IMR-90 (cell line): ENCODE measurements around the gene COIL. TPM values are rescaled to one million over a fixed set of nuclear protein-coding genes. Genes with fewer than 3 reads are reported as not detected.

Experiments
- ATAC-seq: fragments of 200-7000 bp; cut with Tn5 transposase; 2 replicates; pipeline ENCODE4 v1.9.1; 2020; ENCODE audit warnings: low read depth, mild to moderate bottlenecking, moderate library complexity
- BruUV-seq: library from RNA; stranded (reverse); fragments of 400-500 nt; replicated peaks from 2 replicates; lab custom pipeline; 2021; lab: Mats Ljungman, UMichigan
- CTCF ChIA-PET: fragments of 300-600 bp; formaldehyde crosslinking; extraction: SDS; loops from one replicate; lab custom pipeline; 2021; ENCODE audit warnings: antibody characterized with exemption; lab: Yijun Ruan, JAX
- POLR2A ChIA-PET: fragments of 300-600 bp; sonication (Branson Sonifier 250); formaldehyde crosslinking; loops from one replicate; lab custom pipeline; 2022; ENCODE audit warnings: antibody characterized with exemption; ENCODE audit not compliant: unreplicated experiment; lab: Charles Lee
- DNase-seq: peaks from one replicate; pipeline ENCODE4 v3.0.0; 2013
- H2AFZ ChIP-seq: replicated peaks from 2 replicates; pipeline ENCODE3; 2013; ENCODE audit warnings: low read length, mild to moderate bottlenecking; ENCODE audit not compliant: poor library complexity
- H2AK5ac ChIP-seq: 2 replicates; pipeline ENCODE4 v1.6.1; 2013; ENCODE audit warnings: low read depth, low read length, inconsistent platforms
- H2AK9ac ChIP-seq: replicated peaks from 2 replicates; pipeline ENCODE3; 2013; ENCODE audit warnings: mild to moderate bottlenecking, low read depth, low read length, moderate library complexity; ENCODE audit not compliant: poor library complexity
- H2BK120ac ChIP-seq: 2 replicates; pipeline ENCODE4 v1.6.1; 2013; ENCODE audit warnings: low read depth, low read length, inconsistent platforms
- H2BK15ac ChIP-seq: 3 replicates; pipeline ENCODE4 v1.6.1; 2013; ENCODE audit warnings: low read depth, low read length, inconsistent platforms
- H2BK20ac ChIP-seq: 2 replicates; pipeline ENCODE4 v1.6.1; 2013; ENCODE audit warnings: low read depth, mild to moderate bottlenecking, inconsistent platforms, low read length, moderate library complexity
- H2BK5ac ChIP-seq: 2 replicates; pipeline ENCODE4 v1.6.1; 2013; ENCODE audit warnings: mild to moderate bottlenecking, low read depth, low read length, inconsistent platforms; ENCODE audit not compliant: poor library complexity, severe bottlenecking
- H3K14ac ChIP-seq: replicated peaks from 2 replicates; pipeline ENCODE4 v1.6.1; 2013; ENCODE audit warnings: low read depth, low read length, inconsistent platforms
- H3K18ac ChIP-seq: 2 replicates; pipeline ENCODE4 v1.6.1; 2013; ENCODE audit warnings: low read depth, low read length, control low read depth
- H3K23ac ChIP-seq: 2 replicates; pipeline ENCODE4 v1.6.1; 2013; ENCODE audit warnings: low read depth, low read length, inconsistent platforms
- H3K27ac ChIP-seq: 2 replicates; pipeline ENCODE4 v1.5.1; 2013; ENCODE audit warnings: mild to moderate bottlenecking, control low read depth, low read length; ENCODE audit not compliant: insufficient read depth
- H3K27me3 ChIP-seq: 2 replicates; pipeline ENCODE4 v1.6.1; 2013; ENCODE audit warnings: low read length; ENCODE audit not compliant: control insufficient read depth, insufficient read depth
- H3K36me3 ChIP-seq: 2 replicates; pipeline ENCODE4 v1.6.1; 2013; ENCODE audit warnings: low read length, mixed read lengths; ENCODE audit not compliant: control insufficient read depth, insufficient read depth
- H3K4ac ChIP-seq: 2 replicates; pipeline ENCODE4 v1.6.1; 2013; ENCODE audit warnings: low read depth, low read length, inconsistent platforms
- H3K4me1 ChIP-seq: 2 replicates; pipeline ENCODE4 v1.6.1; 2013; ENCODE audit warnings: low read length, mixed read lengths; ENCODE audit not compliant: control insufficient read depth, insufficient read depth
- H3K4me2 ChIP-seq: 2 replicates; pipeline ENCODE4 v1.6.1; 2013; ENCODE audit warnings: low read depth, mild to moderate bottlenecking, control low read depth, low read length, moderate library complexity
- H3K4me3 ChIP-seq: 2 replicates; pipeline ENCODE4 v1.5.1; 2013; ENCODE audit warnings: low read depth, mild to moderate bottlenecking, control low read depth, low read length, moderate library complexity; ENCODE audit not compliant: insufficient read depth
- H3K56ac ChIP-seq: 2 replicates; pipeline ENCODE4 v1.6.1; 2013; ENCODE audit warnings: low read length, inconsistent platforms; ENCODE audit not compliant: insufficient read depth; ENCODE audit errors: extremely low read depth
- H3K79me1 ChIP-seq, 2 experiments: 2 replicates each; pipeline ENCODE4 v1.6.1; 2013; ENCODE audit warnings: low read length in 2 of 2, inconsistent platforms in 1 of 2, low read depth in 1 of 2
- H3K9ac ChIP-seq: 2 replicates; pipeline ENCODE4 v1.6.1; 2013; ENCODE audit warnings: low read depth, low read length, control low read depth
- H3K9me1 ChIP-seq: 2 replicates; pipeline ENCODE4 v1.6.1; 2013; ENCODE audit warnings: low read length, inconsistent platforms; ENCODE audit not compliant: insufficient read depth
- H3K9me3 ChIP-seq: 2 replicates; pipeline ENCODE4 v1.6.1; 2013; ENCODE audit warnings: low read length; ENCODE audit not compliant: control insufficient read depth, insufficient read depth
- H4K20me1 ChIP-seq: 2 replicates; pipeline ENCODE4 v1.6.1; 2013; ENCODE audit warnings: low read length, inconsistent platforms; ENCODE audit not compliant: insufficient read depth
- H4K5ac ChIP-seq: 2 replicates; pipeline ENCODE4 v1.6.1; 2013; ENCODE audit warnings: mild to moderate bottlenecking, low read depth, low read length, control low read depth
- H4K8ac ChIP-seq, 2 experiments: 2 replicates each; pipeline ENCODE4 v1.6.1; 2013; ENCODE audit warnings: low read depth in 2 of 2, low read length in 2 of 2, control low read depth in 1 of 2, inconsistent platforms in 1 of 2
- H4K91ac ChIP-seq: 2 replicates; pipeline ENCODE4 v1.6.1; 2013; ENCODE audit warnings: low read depth, low read length, inconsistent platforms; ENCODE audit not compliant: insufficient read depth
- BHLHE40 ChIP-seq: fragments of 150-350 bp; IDR thresholded peaks from 2 replicates; pipeline ENCODE4 v1.6.1; 2016; ENCODE audit warnings: mild to moderate bottlenecking, low read depth, low read length
- FOS ChIP-seq: fragments of 150-350 bp; IDR thresholded peaks from 2 replicates; pipeline ENCODE4 v1.6.1; 2016; ENCODE audit warnings: low read depth, low read length
- MAFK ChIP-seq: IDR thresholded peaks from 2 replicates; pipeline ENCODE4 v1.6.1; 2012; ENCODE audit warnings: low read depth, low read length, improper control_type of control experiment
- MAZ ChIP-seq: IDR thresholded peaks from 2 replicates; pipeline ENCODE4 v1.6.1; 2012; ENCODE audit warnings: low read depth, mild to moderate bottlenecking, low read length, improper control_type of control experiment, moderate library complexity, borderline replicate concordance
- MXI1 ChIP-seq: IDR thresholded peaks from 2 replicates; pipeline ENCODE4 v1.6.1; 2012; ENCODE audit warnings: low read depth, mild to moderate bottlenecking, low read length, moderate library complexity, borderline replicate concordance
- NFE2L2 ChIP-seq: fragments of 150-350 bp; IDR thresholded peaks from 2 replicates; pipeline ENCODE4 v1.6.1; 2016; ENCODE audit warnings: low read depth, mild to moderate bottlenecking, low read length
- POLR2A ChIP-seq: IDR thresholded peaks from 2 replicates; pipeline ENCODE4 v1.6.1; 2012; ENCODE audit warnings: mild to moderate bottlenecking, low read depth, low read length
- RFX5 ChIP-seq: IDR thresholded peaks from 2 replicates; pipeline ENCODE4 v1.8.0; 2012; ENCODE audit warnings: low read depth, mild to moderate bottlenecking, low read length, moderate library complexity
- SMC3 ChIP-seq: fragments of 150-350 bp; IDR thresholded peaks from 2 replicates; pipeline ENCODE4 v1.6.1; 2016; ENCODE audit warnings: low read depth, mild to moderate bottlenecking, antibody characterized with exemption, low read length, moderate library complexity
- WGBS, 2 experiments: methylation state at CpG; one replicate each; pipeline versions ENCODE4 v1.1.5 to v1.1.7; 2013; ENCODE audit warnings: missing lambda C conversion rate in 2 of 2; ENCODE audit not compliant: insufficient read length in 1 of 2; ENCODE audit errors: extremely low coverage in 2 of 2; 5-methylcytosine and 5-hydroxymethylcytosine counted together
- dilution Hi-C: fragments of 300-500 bp; cut with HindIII; formaldehyde crosslinking; loops from one replicate; pipeline ENCODE4 v1.14.3; 2018; ENCODE audit warnings: low sequenced_read_pairs; ENCODE audit not compliant: unreplicated experiment
- in situ Hi-C: fragments of 300-500 bp; cut with MboI; formaldehyde crosslinking; loops from 3 replicates; pipeline ENCODE4 v1.14.3; 2019; ENCODE audit warnings: low sequenced_read_pairs, inconsistent platforms, mixed read lengths
- intact Hi-C: fragments of 100-400 bp; cut with micrococcal nuclease; formaldehyde crosslinking; loops from 2 replicates; pipeline ENCODE4 v1.10.0; 2022
- polyA plus RNA-seq, 3 experiments: library from polyadenylated mRNA; depleted of rRNA; stranded (reverse); fragments of >200 nt; gene quantifications; 2 replicates each; pipeline ENCODE4 v1.2.3, GENCODE V29; 2012; ENCODE audit warnings: low replicate concordance in 1 of 3
- total RNA-seq: library from RNA; depleted of rRNA; stranded (reverse); fragments of >200 nt; gene quantifications from 2 replicates; pipeline ENCODE4 v1.2.3, GENCODE V29; 2012
- TF ChIP-seq, protein P1 (sequence below): conservative IDR thresholded peaks from 2 replicates; pipeline ENCODE4 v1.5.1; 2012; ENCODE audit warnings: mild to moderate bottlenecking, low read depth, low read length, improper control_type of control experiment
- TF ChIP-seq, protein P2 (sequence below): fragments of 150-350 bp; IDR thresholded peaks from 2 replicates; pipeline ENCODE4 v1.6.1; 2016; ENCODE audit warnings: low read depth, mild to moderate bottlenecking, low read length, moderate library complexity, borderline replicate concordance

The COIL gene
- total and polyA plus RNA-seq, 2 of the 4 experiments (the other 2 are of a cell fraction) = 5.2 to 13.3 TPM

DNA sequence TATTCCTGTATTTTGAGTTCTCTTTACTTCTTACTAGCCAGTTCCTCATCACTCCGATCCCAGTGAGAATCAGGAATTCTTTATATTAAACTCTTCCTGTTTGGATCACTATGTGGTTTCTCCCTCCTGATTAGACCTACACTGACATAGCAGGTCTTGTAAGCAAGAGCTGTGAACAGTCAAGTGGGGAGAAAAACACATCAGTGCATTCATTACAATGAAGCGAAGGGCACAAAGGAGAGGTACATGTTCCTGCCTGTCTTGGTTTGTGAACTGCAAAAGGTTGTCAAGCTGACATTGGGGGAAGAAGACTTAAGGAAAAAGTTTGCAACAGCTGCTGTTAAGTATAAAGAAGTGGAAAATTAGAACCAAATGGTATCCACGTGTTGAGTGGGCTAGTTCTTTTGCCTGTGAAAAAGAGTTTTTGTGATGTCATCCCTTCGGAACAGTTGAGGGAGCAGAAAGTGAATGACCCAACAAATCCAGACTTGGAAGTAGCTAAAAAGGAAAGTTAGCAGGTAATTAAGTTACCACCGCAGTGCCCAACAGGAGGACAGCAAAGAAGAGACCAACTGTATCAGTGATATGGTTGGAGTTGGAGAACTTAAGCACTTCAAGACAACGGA, 24.0 kb downstream of the COIL start:
- H3K18ac ChIP-seq = no peak overlapping the region
- no peak for DNase-seq
- H3K79me1 ChIP-seq = peaks cover 0 to 7% of the 10 kb centered on the region in 2 experiments; a peak in 2 of 4 replicates
- no peak overlapping the region for H2BK5ac ChIP-seq
- no peak overlapping the region for H3K14ac ChIP-seq
- no peak overlapping the region for H3K23ac ChIP-seq
- in situ Hi-C loops (loop anchor here (5.0 to 25.0 kb wide), 2 partner anchors 120 to 350 kb away; partner anchors contain the start of gene NOG), dilution Hi-C loops (no loop called here), intact Hi-C loops (no loop called here)
- BruUV-seq = no TSS peak
- peaks cover 3% of the 10 kb centered on the region for H3K9me1 ChIP-seq
- no peak overlapping the region for H4K8ac ChIP-seq
- no peak overlapping the region for H4K5ac ChIP-seq
- POLR2A ChIA-PET = no interaction called here
- CTCF ChIA-PET = no interaction called here
- ATAC-seq = no peak
- H3K36me3 ChIP-seq = peaks cover 22% of the 10 kb centered on the region
- no peak overlapping the region for H3K56ac ChIP-seq
- H2BK20ac ChIP-seq = no peak overlapping the region
- H2AFZ ChIP-seq = no peak overlapping the region
- H3K9me3 ChIP-seq = peaks cover under 1% of the 10 kb centered on the region; the same call in 1 of the 2 replicates
- H3K4ac ChIP-seq = no peak overlapping the region
- TF ChIP-seq NFE2L2 (no peak), MXI1 (no peak), FOS (no peak), POLR2A (no peak), MAFK (no peak), MAZ (no peak), BHLHE40 (no peak), SMC3 (no peak), RFX5 (no peak)
- TF ChIP-seq, protein P1, sequence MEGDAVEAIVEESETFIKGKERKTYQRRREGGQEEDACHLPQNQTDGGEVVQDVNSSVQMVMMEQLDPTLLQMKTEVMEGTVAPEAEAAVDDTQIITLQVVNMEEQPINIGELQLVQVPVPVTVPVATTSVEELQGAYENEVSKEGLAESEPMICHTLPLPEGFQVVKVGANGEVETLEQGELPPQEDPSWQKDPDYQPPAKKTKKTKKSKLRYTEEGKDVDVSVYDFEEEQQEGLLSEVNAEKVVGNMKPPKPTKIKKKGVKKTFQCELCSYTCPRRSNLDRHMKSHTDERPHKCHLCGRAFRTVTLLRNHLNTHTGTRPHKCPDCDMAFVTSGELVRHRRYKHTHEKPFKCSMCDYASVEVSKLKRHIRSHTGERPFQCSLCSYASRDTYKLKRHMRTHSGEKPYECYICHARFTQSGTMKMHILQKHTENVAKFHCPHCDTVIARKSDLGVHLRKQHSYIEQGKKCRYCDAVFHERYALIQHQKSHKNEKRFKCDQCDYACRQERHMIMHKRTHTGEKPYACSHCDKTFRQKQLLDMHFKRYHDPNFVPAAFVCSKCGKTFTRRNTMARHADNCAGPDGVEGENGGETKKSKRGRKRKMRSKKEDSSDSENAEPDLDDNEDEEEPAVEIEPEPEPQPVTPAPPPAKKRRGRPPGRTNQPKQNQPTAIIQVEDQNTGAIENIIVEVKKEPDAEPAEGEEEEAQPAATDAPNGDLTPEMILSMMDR = no peak
- TF ChIP-seq, protein P2, sequence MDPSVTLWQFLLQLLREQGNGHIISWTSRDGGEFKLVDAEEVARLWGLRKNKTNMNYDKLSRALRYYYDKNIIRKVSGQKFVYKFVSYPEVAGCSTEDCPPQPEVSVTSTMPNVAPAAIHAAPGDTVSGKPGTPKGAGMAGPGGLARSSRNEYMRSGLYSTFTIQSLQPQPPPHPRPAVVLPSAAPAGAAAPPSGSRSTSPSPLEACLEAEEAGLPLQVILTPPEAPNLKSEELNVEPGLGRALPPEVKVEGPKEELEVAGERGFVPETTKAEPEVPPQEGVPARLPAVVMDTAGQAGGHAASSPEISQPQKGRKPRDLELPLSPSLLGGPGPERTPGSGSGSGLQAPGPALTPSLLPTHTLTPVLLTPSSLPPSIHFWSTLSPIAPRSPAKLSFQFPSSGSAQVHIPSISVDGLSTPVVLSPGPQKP = no peak
- no peak overlapping the region for H4K91ac ChIP-seq
- WGBS, 2 experiments = 100% methylated on average over 2 of the region's 6 CpGs; no CpG with 5 or more reads in 1 of the 2 experiments
- no peaks in the 10 kb centered on the region for H3K4me1 ChIP-seq
- no peak overlapping the region for H3K9ac ChIP-seq
- H3K4me2 ChIP-seq = no peak overlapping the region
- no peak overlapping the region for H2BK120ac ChIP-seq
- no peak overlapping the region for H2AK9ac ChIP-seq
- no peak overlapping the region for H3K4me3 ChIP-seq
- no peak overlapping the region for H3K27ac ChIP-seq
- no peak overlapping the region for H2BK15ac ChIP-seq
- no peaks in the 10 kb centered on the region for H3K27me3 ChIP-seq
- H2AK5ac ChIP-seq = no peak overlapping the region
- no peaks in the 10 kb centered on the region for H4K20me1 ChIP-seq
